Measurements from ENCODE around the gene MAN1C1.
"Not testable (repeated sequence)": the region's sequence is repeated elsewhere in the genome, so short reads cannot be mapped to it uniquely, and the experiment has no call there.

The MAN1C1 gene

DNA sequence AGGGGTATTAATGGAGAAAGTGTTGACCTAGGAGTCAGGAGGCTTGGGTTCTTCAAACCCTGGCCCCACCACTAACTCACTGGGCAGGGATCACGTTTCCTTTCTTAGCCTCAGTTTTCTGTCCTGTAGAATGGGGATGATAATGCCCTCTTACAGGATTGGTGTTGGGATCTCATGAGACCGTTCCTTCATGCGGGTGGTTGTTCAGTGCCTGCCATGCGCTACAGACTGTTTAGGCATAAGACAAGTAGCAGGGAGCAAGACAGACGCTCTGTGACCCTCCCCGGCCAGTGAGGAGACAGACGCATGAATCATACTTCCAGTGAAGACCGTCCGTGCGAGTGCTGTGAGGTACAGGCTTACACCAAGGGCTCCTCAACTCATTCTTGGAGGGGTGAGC is 81.7 kb downstream of the MAN1C1 start:
- no peak for DNase-seq (ENCODE audit: low read depth)

DNA sequence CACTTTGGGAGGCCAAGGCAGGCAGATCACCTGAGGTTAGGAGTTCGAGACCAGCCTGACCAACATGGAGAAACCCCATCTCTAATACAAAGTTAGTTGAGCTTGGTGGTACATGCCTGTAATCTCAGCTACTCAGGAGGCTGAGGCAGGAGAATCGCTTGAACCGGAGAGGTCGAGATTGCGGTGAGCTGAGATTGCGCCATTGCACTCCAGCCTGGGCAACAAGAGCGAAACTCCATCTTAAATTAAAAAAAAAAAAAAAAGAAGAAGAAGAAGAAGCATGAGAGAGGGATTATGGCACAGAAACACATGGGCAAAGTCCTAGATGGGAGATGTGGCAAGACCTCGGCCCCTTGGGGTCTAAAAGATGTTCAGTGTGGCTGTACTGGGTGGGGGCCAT is 82.5 kb downstream of the MAN1C1 start:
- not testable (repeated sequence) for DNase-seq (ENCODE audit: low read depth)

DNA sequence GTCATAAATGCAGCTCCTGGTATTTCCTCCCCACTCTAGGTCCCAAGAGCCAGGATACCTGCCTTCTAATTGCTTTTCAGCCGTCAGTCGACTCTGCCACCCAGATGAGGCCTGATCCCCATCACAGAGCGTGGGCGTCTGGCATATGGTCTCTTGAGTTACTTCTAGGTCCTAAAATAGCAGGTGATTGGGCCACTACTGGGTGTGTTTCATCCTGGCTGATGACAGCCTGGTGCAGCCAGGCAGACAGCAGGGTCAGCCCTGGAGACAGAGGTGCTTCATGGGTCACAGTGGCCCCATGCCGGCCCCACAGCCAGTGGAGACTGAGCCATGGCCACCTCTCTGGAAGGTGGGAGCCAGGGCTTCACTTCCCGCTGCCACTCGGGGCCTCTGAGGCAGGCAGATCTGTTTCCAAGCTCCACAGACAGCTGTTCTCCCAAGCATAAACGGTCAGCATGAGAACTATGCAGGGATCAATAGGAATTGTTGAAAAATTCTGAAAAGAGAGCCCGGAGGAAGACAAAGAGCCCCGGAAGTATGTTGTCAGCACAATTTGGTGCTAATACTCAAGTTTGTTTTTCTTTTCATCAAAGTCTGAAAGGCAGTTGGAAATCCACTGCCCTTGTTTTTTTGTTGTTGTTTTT is 83.0 kb downstream of the MAN1C1 start:
- no peak for DNase-seq (ENCODE audit: low read depth)

DNA sequence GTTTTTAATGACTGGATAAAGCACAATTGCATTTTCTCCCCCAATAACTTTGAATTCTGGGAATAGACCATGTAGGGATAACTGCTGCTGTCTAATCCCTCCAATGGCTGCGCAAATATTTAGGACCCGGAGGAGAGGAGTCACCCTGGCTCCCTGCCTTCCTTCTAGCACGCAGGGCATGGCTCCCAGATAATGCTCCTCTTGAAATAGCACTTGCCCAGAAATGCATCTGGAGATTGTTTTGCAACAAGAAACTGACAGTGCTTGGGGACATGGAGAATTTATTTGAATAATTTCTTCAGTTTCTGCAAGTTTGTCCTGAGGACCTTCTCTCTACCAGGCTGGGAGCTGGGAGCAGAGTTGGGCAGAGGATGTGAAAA is 83.5 kb downstream of the MAN1C1 start:
- DNase-seq (ENCODE audit: low read depth): no peak

DNA sequence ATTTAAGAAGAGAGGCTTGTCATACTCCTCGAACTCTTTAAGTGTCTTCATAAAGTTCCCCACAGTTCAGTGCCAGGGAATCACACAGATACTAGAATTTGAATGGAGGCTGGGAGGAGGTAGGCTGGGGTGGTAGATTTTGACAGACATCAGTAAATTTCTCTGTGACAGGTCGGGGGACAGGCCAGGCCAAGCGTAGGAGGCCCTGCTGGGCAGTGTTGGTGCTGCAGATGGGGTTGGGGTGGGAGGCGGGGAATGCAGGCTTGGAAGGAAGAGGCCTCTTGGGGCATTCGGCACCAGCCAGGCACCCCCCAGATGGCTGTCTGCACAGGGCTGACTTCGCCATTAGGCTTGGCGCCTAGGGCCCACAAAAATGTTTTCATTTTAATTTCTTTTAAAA is 84.0 kb downstream of the MAN1C1 start:
- no peak for DNase-seq (ENCODE audit: low read depth)

DNA sequence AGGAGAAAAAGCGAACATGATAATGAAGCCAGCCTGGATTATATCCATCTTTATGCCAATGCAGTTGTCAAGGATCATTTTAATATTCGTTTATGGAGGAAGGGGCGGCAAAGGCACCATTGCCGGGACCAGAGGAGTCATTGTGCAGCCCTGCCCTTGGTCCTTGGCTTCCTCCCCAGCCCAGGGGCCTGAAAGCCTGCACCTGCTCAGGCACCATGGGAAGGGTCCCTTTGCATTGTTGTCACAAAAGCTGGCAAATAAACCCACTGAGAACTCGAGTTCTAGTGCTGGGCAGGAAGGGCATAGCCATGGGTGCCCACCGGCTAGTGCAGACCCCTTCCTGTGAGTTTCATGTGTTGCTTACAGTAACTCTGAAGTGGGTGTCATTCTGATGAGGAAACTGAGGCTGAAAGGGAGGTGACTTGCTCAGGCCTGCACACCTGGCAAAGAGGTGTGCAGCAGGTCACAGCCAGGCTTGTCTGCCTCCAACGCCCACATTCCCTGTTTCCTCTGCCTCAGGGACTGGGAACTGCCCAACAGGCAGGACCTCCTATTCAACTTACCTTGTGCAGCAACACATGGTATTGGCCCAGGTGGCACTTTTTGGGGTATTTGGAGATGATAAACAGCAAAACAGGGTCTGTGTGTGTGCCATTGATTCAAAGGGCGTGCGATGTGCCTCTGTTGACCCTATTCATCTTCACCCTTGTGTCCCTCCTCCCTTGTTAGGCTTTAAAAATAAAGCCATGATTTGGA is 84.6 kb downstream of the MAN1C1 start:
- DNase-seq (ENCODE audit: low read depth): no peak

DNA sequence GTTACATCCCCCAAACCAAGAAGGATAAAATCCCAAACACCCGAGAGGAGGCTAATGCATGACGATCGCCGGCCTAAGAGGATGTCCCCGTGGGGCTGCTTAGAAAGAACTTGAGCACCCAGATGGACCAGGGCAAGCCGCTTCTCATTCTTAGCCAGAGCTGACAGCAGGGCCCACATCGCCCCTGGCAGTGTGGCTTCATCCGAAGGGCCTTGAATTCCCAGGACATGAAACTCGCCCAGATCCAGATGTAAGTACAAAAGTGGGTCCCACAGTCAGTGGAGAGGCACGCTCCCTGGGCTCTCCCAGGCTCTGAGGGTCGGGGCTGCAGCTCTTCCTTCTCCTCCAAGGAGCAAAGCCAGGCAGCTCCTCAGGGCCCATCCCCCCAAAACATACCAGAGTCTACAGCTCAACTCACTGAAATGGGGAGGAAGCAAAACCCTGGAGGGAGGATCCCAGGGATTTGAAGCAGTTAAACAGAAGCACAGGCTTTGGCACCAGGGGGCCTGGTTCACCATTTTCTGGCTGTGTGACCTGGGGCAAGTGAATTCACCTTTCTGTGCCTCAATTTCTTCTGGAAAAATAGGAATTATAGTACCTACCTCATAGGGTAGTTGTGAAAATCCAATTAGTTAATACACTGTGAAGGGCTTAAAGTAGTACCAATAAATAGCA is 85.6 kb downstream of the MAN1C1 start:
- no peak for DNase-seq (ENCODE audit: low read depth)

DNA sequence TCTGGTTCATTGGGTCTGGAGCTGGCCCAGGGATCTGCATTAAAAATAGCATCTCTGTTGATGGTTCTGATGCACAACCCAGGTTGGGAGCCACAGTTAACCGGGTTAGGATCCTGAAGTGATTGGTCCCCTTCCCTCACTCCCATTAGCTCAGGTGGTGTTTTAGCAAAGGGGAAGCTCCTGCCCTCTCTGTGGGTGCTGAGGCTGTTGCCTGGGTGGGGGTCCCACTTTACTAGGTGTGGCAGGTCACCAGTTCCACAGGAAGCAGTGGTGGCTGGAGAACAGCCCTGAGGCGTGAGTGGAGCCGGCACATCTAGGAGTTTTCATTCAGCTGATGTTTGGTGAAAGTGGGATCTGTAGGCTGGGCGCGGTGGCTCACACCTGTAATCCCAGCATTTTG is 86.5 kb downstream of the MAN1C1 start:
- DNase-seq (ENCODE audit: low read depth): no peak

DNA sequence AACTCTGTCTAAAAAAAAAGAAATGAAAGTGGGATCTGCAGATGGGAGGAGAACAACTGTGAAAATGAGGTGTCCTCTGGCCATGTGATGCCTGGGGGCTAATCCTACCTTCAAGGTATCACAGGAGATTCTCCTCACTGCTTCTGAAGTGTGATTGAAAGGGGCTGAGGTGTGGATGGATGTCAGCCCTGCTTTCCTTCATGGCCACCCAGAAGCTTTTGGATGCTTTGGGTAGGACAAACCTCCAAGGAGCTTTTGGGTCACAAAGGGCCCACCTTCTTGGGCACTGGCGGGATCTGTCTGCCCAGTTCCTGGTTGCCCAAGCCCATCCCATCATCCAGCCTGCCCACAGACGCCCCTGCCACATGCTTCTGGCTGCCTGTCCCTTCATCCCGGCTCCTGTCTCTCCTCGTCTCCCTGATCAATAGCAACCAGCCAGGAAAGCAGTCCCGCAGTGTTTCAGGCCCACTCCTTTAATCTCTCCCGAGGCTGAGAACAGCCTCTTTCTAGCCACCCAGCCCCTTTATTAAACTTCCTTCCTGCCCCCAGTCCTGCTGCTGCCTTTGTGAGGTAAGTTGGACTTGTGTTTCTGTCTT is 87.2 kb downstream of the MAN1C1 start:
- DNase-seq (ENCODE audit: low read depth): no peak

DNA sequence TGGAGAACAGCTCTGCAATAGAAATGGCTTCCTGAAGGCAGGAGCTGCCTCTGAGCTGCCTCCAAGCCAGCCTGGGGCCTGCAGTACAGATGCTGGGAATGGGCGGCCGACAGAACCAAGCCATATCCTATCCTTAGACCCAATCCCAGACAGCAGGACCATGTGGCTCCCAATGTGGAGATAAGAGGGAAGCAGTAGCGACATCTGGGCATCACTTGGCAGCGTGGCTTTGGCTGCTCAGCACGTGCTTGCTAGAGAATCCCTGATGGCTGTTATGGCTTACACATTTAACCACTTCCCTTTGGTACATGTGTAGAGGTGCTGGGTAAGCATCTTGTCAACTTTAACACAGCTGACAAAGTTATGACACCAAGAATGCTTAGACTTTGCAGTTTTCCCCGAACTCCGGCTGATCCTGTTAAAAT is 87.7 kb downstream of the MAN1C1 start:
- no peak for DNase-seq (ENCODE audit: low read depth)

DNA sequence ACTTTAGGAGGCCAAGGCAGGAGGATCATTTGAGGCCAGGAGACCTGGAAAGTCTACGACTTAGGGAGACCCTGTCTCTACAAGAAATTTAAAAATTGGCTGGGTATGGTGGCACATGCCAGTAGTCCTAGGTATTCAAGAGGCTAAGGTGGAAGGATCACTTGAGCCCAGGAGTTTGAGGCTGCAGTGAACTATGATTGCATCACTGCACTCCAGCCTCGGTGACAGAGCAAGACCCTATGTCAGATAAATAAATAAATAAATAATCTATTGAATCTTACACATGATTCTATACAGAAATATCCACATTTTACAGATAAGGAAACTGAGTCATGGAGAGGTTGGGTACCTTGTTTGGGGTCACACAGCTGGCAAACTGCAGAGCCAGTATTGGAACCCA is 89.1 kb downstream of the MAN1C1 start:
- DNase-seq (ENCODE audit: low read depth): no peak

DNA sequence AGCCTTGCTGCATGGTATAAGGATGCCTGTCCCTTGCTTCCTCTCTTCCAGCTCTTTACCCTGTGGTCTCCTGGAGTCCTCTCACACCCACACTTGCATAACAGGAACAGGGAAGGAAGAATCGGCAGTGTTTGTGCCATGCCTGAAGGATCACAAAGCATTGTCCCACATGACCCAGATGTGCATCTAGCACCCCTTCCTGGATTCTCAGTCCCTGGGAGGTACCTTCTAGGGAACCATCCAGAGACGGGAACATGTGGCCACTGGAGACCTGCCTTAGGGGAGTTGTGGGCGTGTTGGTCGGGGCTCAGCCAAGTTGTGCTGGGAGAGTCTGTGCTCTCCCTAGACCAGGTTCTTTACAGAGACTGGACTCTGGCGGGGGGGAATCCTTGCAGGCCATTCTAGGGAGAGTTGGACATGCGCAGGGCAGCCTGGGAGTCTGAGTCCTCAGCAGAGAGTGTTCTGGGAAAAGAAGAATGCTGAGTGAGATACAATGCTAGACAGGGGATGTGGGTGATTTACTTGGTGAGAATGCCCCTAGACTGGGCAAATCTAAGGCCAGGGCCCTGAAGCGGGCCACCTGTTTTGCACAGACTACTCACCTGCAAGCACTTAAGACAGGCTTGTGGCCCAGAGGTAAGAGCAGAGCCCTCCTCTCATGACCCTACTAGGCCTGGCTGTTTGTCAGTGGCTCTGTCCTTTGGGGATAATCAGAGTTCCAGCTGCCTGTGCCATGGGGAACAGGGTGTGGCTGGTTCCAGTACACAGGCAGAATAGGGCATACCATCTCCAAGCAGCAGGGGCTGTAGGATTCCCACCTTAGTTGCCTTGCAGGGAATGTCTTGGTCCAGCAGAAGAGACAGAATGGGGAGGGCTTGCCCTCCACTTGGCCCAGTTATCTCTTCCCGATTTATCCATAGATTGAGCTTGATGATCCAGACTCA is 89.8 kb downstream of the MAN1C1 start:
- DNase-seq (ENCODE audit: low read depth): no peak

DNA sequence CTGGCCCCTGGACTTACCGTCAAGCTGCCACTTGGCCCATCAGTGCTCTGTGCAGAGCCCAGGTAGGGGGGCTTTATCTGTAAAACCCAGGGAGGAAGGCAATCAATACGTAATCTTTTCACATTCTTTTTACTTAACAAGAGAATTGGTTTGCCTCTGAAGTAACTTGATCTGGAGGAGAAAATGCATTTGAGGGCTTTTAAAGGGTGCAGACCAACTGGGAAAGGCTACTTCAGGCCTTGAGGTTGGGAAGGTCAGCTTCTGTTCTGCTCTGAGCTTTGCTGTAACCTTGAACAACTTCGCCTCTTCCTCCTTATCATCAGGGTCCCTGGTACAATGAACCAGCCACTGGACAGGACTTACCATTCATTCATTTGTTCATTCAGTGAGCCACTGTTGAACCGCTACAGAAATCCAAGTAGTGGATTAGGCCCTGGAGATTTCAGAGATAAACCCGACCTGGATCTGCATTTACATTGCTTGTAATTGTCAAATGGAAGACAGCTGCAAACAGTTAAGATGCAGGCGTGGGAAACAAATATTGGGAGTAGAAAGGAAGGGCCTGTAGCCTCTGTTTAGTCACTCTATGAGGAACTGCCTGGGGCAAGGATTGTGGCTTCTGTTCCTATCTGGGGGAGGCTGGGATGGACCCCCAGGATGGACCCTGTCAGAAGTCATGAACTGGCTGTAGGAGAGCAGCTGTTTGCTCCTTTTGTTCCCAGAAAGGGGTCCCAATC is 90.9 kb downstream of the MAN1C1 start:
- no peak for DNase-seq (ENCODE audit: low read depth)

DNA sequence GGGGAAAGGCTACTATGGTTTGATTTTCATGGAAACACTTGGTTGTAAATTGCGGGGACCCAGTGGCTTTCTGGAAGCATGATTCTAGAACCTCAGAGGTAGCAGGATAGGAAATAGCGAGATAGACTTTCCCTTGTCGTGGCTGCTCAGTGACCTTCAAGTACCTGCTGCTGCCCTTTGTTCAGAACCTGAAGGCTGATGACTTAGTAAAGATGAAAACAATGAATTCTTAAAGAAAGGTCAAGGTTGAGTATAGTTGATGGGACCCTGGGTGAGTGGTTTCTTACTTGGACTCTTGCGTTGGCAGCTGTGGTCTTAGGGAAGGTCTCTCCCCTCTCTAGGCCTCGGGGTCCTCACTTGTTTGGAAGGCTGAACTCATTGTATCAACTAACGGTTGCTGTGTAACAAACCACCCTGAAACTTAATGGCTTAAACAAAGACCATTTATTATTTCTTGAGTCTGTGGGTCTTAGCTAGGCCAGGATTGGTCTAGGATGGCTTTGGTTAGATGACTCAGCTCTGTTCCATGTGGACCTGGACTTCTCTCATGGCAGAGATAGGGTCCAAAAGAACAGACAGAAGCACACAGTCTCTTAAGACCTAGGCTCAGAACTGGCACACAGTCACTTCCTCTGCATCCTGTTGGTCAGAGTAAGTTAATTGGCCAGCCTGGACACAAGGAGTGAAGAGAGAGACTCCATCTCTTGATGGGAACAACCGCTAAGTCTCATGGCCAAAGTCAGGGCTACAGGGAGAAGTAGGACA is 94.2 kb downstream of the MAN1C1 start:
- DNase-seq (ENCODE audit: low read depth): no peak

DNA sequence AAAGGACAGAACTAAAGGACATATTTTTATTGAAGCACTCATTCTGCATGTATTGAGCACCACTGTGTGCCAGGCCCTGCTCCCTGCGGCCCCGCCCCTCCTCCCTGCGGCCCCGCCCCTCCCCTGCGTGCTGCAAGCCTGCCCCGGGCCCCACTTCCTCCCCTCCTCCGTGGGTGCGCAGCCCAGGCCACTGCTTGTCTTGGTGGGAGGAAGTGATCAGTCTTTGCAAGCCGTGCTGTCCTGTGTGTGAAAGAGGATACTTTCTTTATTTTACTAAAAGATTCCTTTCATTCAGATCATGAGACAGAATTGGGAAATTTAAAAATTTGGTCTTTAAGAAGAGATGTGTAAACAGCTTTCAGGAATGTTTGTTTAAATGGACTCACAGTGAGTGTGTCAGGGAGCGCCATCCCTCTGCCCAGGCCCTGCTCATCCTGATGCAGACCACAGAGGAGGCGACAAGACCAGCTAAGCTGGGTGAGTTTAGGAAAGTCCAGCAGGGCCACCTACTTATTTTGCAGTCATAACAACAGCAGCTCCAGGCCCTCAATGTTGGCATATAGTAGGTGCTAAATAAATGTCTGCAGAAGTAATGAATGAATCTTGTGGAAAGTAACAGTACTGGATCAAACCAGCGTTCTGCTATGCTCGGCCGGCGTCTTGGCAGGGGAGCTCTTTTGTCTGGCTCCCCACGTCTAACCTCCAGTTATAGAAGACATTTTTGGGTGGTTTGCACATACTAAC is 95.1 kb downstream of the MAN1C1 start:
- DNase-seq (ENCODE audit: low read depth): peak; percentile 14

DNA sequence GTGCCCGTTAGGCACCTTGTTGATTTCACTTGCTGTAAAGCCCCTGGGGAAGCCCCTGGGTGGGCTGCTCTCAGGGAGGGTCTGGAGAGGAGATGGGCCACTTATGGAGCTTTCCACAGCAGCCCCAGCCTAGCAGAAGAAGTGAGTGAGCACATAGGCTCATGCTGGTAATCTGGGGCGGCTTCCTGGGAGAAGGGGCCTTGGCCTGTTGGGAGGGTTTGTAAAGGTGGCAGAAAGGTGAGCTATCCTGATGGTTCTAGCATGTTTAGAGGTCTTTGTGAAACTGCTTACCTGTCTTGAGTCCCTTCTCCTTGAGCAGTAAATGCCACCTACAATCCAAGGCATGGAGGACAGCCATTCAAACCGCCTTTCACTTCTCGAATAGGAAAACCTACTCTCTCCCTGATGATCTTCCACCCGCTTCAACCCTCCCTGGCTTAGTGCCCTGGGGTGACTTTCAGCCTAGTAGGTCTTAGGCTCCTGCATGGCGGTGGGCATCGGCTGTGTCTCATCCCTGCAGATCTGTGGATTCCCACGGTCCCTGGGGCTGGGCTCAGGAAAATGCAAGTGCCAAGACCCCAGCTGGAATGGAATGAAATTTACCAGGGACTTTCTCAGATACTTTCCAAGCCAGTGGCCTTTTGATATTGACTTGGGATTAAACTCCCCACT is 95.8 kb downstream of the MAN1C1 start:
- no peak for DNase-seq (ENCODE audit: low read depth)

DNA sequence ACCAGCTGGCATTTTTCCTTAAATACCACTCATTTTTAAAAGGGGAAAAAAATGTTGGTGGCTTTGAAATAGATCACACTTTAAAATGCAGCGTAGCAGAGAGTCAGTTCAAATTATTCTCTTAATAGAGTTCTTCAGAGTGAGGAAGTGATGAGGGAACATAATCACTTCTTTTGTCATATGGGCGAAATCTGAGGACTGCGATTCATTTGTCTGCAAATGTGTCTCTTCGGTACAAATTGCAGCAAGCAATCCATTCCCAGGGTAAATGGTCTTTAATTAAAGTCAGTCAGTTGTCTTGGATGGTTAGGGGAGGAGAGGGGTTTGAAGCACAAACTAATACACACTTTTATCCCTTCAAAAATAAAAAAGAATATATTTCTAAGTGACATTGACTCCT is 97.4 kb downstream of the MAN1C1 start:
- no peak for DNase-seq (ENCODE audit: low read depth)

DNA sequence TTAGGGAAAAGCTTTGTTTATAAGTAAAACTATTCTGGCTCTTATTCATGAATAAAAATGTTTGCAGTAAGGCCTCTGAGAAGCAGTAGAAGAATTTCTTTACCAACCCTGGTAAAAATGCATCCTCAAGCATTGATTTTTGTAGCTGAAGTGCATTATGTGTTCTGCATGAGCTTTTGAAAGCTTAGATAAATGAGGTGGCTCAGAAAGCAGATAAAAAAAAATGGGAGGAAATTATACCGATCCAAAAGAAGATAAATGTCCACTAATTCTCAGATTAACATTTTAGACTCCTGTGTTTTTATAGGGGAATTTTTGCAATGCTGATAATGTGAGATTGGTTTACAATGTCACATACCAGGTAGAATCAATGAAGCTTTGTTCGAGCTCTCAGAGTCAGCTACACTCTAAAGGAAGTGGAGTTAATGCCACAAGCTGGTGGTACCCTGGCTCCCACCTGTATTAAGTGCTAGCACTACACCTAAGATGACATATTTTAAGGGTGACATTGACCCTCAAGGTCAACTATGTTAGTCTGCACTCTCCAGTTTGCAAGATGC is 97.9 kb downstream of the MAN1C1 start:
- DNase-seq (ENCODE audit: low read depth): no peak

DNA sequence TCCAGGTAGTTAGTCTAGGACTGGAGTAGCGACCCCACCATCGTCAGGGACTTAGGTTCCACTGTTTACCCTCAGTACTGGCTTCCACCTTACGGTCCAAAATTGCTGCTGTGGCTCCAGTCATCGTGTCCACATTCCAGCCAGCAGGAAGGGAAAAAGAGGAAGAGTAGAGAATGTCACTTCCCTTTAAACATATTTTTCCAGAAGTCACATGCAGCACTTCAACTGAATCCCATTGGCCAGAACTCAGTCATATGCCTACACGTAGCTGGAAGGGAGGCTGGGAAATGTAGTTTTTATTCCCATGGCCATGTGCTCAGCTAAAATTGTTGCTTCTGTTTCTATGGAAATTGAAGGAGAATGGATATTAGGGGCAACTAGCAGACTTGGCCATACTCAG is 99.3 kb downstream of the MAN1C1 start:
- DNase-seq (ENCODE audit: low read depth): no peak

Measured in T follicular helper cell (primary cell).